MCF 10A (cell line): ENCODE data around the gene NGFR. TPM values are rescaled to one million over a fixed set of nuclear protein-coding genes. Genes with fewer than 3 reads are reported as not detected.

Experiments used
- BruUV-seq: library from RNA; stranded (reverse); fragments of 400-500 nt; replicated peaks from 2 replicates; lab custom pipeline; 2021; lab: Mats Ljungman, UMichigan
- CTCF ChIA-PET: fragments of 300-600 bp; sonication (Branson Sonifier 250); formaldehyde crosslinking; extraction: SDS; loops from one replicate; lab custom pipeline; 2021; ENCODE audit warnings: antibody characterized with exemption, inconsistent platforms; lab: Yijun Ruan, JAX
- POLR2A ChIA-PET: fragments of 300-600, 350-650 bp; sonication (Branson Sonifier 250); formaldehyde crosslinking; extraction: SDS; loops from one replicate; lab custom pipeline; 2020; ENCODE audit warnings: antibody characterized with exemption, inconsistent platforms; lab: Yijun Ruan, JAX
- DNase-seq: peaks from one replicate; pipeline ENCODE4 v3.0.0-alpha.2; 2018; ENCODE audit not compliant: unreplicated experiment
- H3K27ac Mint-ChIP-seq: one replicate; pipeline ENCODE4 v1.8.0; 2022; ENCODE audit warnings: mild to moderate bottlenecking, low read depth, mixed read lengths; ENCODE audit not compliant: unreplicated experiment
- H3K27me3 Mint-ChIP-seq: one replicate; pipeline ENCODE4 v1.8.0; 2022; ENCODE audit warnings: mixed read lengths; ENCODE audit not compliant: insufficient read depth, unreplicated experiment
- H3K36me3 Mint-ChIP-seq: one replicate; pipeline ENCODE4 v1.8.0; 2022; ENCODE audit warnings: mild to moderate bottlenecking, moderate library complexity, mixed read lengths; ENCODE audit not compliant: insufficient read depth, unreplicated experiment
- H3K4me1 Mint-ChIP-seq: one replicate; pipeline ENCODE4 v1.8.0; 2022; ENCODE audit warnings: mixed read lengths; ENCODE audit not compliant: insufficient read depth, unreplicated experiment
- H3K4me3 Mint-ChIP-seq: one replicate; pipeline ENCODE4 v1.8.0; 2022; ENCODE audit warnings: mild to moderate bottlenecking, moderate library complexity, mixed read lengths; ENCODE audit not compliant: unreplicated experiment
- H3K9me3 Mint-ChIP-seq: one replicate; pipeline ENCODE4 v1.8.0; 2022; ENCODE audit warnings: mixed read lengths; ENCODE audit not compliant: unreplicated experiment
- CTCF ChIP-seq: fragments of 200-600 bp; IDR thresholded peaks from one replicate; pipeline ENCODE4 v1.8.0; 2022; ENCODE audit warnings: antibody characterized with exemption, mild to moderate bottlenecking; ENCODE audit not compliant: unreplicated experiment
- intact Hi-C: fragments of 100-400 bp; cut with micrococcal nuclease; formaldehyde crosslinking; loops from 2 replicates; pipeline ENCODE4 v1.14.1; 2022
- total RNA-seq: library from RNA; stranded (reverse); gene quantifications from 2 replicates; pipeline ENCODE4 v1.2.3, GENCODE V29; 2022

The NGFR gene
- total RNA-seq, 1 experiment from 2014 or later: 0.26 TPM

- Mint-ChIP-seq H3K27me3 (peaks cover 69% of the 10 kb centered on the region), H3K36me3 (no peaks in the 10 kb centered on the region), H3K4me1 (no peaks in the 10 kb centered on the region), H3K9me3 (no peaks in the 10 kb centered on the region), H3K27ac (no peak overlapping the region), H3K4me3 (no peak overlapping the region)
- ChIA-PET POLR2A (interaction anchor here (0.6 to 1.2 kb wide), 5 partner anchors 12 to 151 kb away, joined by 3 read pairs; no protein-coding TSS in a partner anchor), CTCF (interaction anchor here (0.7 to 1.2 kb wide), 2 partner anchors 23 to 98 kb away, joined by 3 to 7 read pairs; no protein-coding TSS in a partner anchor)
- BruUV-seq: no TSS peak
- intact Hi-C loops: no loop called here
- TF ChIP-seq CTCF: no peak
- no peak for DNase-seq
Measured at GRCh38 chr17:49457564-49458535, 37.2 kb upstream of the NGFR start.

GRCh38 chr17:49459401-49459984 is 35.6 kb upstream of the NGFR start:
- intact Hi-C loops: no loop called here
- Mint-ChIP-seq H3K4me1 (no peaks in the 10 kb centered on the region), H3K27me3 (peaks cover 86% of the 10 kb centered on the region), H3K36me3 (peaks cover 6% of the 10 kb centered on the region), H3K4me3 (no peak overlapping the region), H3K9me3 (peaks cover 8% of the 10 kb centered on the region), H3K27ac (no peak overlapping the region)
- CTCF ChIA-PET: no interaction called here
- BruUV-seq: no TSS peak
- POLR2A ChIA-PET: no interaction called here
- no peak for TF ChIP-seq CTCF
- no peak for DNase-seq

- Mint-ChIP-seq H3K36me3 (peaks cover 7% of the 10 kb centered on the region), H3K27me3 (peaks cover 95% of the 10 kb centered on the region), H3K4me3 (no peak overlapping the region), H3K27ac (no peak overlapping the region), H3K4me1 (no peaks in the 10 kb centered on the region), H3K9me3 (peaks cover 8% of the 10 kb centered on the region)
- ChIA-PET CTCF (interaction anchor here (0.6 kb wide), 1 partner anchor 118 kb away, joined by 3 read pairs; no protein-coding TSS in a partner anchor), POLR2A (no interaction called here)
- no peak for DNase-seq
- intact Hi-C loops: no loop called here
- no TSS peak for BruUV-seq
- no peak for TF ChIP-seq CTCF
Measured at GRCh38 chr17:49460401-49460800, 34.7 kb upstream of the NGFR start.

- TF ChIP-seq CTCF: no peak
- no peaks in the 10 kb centered on the region for H3K4me1 Mint-ChIP-seq
- H3K27me3 Mint-ChIP-seq: peaks cover 95% of the 10 kb centered on the region
- ChIA-PET CTCF (interaction anchor here (1.1 kb wide), 1 partner anchor 109 kb away, joined by 3 read pairs; no protein-coding TSS in a partner anchor), POLR2A (no interaction called here)
- no TSS peak for BruUV-seq
- H3K9me3 Mint-ChIP-seq: peaks cover 8% of the 10 kb centered on the region
- DNase-seq: no peak
- peaks cover 7% of the 10 kb centered on the region for H3K36me3 Mint-ChIP-seq
- no peak overlapping the region for H3K4me3 Mint-ChIP-seq
- H3K27ac Mint-ChIP-seq: no peak overlapping the region
- intact Hi-C loops: no loop called here
Measured at GRCh38 chr17:49461580-49461979, 33.5 kb upstream of the NGFR start.
